GM19238 (cell line): ENCODE data around the gene CDC25C.
A peak's percentile ranks its signal among the peaks of the same experiment; 100 is the strongest.

Experiments
- DNase-seq: peaks from one replicate; pipeline ENCODE4 v3.0.0; 2011; ENCODE audit warnings: low spot score; ENCODE audit not compliant: insufficient read length

Gene CDC25C

DNA sequence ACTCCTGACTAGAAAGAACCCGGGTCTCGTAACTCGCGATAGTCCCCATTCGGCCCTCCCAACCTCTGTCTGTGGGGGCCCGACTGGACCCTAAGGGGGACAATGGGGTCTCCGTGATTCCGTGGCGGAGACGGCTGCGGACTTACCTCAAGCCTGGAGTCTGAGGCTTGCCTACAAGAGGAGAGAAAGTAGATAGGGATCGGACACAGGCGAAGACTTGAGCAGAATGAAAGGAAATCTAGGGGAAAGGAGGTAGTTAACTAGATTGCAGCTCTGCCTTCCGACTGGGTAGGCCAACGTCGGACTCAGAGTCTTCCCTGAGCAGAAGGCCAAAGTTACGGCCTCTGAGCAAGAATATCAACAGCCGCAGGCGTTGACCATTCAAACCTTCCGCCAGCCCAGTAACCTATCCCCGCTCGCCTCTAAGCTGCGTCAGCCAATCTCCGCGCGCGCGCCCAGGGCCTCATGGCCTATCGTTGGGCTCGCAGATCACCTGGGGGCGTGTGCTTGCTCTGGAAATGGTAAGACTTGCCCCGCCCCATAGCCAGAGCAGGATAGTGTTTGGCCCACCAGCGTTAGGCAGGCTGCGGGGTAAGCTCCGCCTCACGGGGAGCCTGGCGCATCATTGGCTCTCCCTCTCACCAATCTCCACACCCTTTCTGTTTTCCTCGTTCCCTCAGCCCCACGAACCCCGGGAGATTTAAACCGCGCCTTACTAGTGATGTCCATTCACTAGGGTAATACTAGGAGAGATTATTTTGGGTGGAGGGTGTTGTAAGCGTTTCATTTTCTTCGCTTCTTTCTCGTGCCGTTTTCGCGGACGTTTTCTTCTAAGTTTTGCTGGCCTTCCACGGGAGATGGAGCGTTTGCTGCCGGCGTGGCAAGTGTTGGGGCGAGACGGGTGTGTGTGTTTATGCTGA is at the start of gene CDC25C:
Gene CDC25C (minus strand): TSS at position 356 of the 920 bp plus-strand sequence. CDS start 624 bp downstream, outside the sequence.
- peak; percentile 97 for DNase-seq

DNA sequence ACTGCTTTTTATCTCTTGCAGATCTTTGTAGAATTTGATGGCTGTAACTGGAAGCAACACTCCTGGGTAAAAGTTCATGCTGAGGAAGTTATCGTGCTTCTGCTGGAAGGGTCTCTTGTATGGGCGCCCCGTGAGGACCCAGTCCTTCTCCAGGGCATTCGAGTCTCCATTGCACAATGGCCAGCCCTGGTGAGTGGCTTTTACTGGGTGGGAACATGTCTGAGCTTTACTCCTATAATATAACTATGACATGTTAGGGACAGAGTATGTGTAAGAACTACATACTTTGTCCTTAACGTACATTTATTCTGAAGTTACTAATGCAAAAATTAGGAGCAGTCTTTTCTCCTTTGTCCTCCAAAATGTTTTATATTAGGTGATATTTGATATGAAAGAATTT is 41.0 kb upstream of the CDC25C start:
- DNase-seq = no peak

DNA sequence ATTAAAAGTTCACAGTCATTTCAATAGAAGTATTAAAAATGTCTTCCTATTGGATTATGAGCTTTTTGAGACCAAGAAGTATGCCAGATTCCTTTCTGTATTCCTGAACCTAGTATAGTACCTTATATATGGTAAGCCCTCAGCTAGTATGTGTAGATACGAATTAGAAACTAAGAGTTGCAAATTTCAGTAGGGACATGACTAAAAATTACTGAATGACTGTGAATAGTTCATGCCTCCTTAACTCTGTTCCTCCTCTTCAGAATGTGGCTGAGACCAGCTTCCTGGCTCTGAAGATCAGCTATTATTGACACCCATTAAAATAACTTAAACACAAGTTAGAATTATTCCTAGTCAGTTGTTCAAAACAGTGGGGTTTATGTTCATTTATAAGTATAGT is 40.6 kb upstream of the CDC25C start:
- DNase-seq = peak; percentile 15

DNA sequence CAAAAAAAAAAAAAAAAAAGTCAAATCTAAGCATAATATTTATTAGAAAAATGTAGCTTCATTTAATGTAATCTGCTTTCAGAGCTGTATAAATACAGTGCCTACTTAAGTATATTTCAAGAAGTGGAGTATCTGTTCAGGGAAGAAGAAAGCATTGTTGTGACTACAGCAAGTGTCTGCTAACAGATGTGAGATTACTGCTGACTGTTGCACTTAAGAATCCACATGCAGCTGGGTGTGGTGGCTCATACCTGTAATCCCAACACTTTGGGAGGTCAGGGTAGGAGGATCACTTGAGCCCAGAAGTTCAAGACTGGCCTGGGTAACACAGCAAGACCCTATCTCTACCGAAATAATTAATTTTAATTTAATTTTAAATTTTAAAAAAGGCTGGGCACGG is 39.9 kb upstream of the CDC25C start:
- no peak for DNase-seq

DNA sequence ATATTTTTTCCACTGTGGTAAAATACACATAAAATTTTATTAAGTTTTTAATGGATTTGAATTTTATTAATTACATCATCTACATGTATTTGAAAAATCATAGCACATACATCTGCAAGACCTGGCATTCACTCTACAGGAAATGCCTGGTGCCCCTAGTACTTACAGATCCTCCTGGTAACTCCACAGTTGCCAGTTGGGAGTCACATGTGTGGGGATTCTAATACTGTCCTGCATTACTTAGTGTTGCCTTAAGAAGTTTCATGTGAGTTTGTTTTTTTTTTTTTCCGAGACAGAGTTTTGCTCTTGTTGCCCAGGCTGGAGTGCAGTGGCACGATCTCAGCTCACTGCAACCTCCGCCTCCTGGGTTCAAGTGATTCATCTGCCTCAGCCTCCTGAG is 38.9 kb upstream of the CDC25C start:
- no peak for DNase-seq

DNA sequence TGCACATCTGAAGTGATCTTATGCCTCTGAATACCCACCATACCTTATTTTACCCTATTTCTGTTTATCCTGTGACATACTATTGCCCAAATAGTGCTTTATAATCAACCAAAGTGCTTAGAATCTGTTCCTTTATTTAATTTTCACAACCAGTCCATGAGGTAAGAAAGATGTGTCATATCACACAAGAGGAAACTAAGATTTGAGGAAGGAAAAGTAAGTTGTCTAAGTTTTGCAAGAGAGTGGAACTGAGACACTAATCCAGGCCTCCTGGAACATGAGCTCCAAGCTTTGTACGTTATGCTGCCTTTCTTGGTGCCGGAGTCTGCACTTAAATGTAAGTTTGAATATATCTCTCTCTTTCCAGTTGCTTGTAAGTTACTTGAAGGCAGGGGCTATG is 38.1 kb upstream of the CDC25C start:
- no peak for DNase-seq

DNA sequence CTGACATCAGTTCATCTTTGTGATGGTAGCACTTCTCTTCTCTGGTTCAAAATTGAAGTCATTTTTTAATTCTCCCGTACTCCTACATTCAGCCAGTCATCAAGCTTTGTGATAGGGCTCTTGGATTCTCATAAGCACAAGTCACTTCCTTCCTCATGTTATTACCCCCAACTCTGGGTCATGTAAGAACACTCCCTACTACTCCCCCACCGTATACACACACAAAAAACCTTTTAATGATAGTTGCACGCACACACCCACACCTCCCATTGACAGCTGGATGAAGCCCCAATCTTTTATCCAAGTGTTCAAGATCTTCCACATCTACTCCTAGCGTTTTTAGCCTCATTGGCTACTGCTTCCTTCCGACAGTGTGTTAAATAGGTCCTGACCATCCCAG is 37.7 kb upstream of the CDC25C start:
- DNase-seq = no peak

DNA sequence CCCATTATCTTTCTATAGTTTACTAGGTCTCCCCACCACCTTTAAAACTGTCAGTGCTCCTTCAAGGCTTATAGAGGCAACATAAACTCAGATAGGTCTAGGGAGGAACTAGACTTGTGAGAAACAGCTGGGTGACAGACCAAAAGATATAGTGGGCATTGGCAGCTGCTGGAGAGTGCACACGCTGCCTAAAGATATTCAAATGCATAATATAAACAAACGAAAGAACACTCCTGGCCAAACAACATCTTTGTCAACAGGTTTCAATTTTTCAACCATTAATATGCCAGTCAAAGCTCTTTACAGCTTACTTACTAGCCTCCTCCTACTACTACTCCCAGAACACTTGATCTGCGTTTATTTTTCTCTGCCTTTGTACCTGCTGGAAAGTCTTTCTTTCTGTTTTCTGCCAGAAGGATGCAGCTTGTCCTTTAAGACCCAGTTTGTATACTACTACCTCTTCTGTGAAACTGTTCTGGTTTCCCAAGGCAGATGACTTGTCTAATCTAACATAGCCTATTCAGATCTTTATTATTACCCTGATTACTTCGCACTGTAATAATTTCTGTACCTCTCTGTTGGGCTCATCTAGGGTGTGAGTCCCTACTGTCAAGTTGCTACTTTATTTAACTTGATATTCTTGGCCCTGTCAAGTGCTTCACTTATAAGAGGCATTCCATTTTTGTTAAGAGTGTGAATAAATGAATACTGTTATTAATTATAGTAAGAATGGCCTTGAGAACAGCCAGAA is 35.2 kb upstream of the CDC25C start:
- DNase-seq = no peak

DNA sequence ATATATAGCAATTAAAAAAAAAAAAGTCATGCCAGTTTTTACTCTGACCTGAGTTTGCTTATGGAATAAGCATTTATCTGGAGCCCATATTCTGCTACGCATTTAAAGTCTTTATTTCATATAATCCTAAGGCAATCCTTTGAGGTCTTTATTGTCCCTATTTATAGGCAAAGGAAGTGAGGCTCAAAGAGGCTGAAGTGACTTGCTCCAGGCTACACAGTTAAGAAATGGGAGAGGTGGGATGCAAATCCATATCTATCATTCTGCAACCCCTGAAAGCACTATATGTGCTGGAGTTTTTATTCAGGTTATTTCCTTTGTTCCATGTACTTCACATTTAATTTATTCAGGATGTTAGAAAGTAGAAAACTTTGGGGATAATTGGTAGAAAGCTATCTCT is 33.0 kb upstream of the CDC25C start:
- no peak for DNase-seq

DNA sequence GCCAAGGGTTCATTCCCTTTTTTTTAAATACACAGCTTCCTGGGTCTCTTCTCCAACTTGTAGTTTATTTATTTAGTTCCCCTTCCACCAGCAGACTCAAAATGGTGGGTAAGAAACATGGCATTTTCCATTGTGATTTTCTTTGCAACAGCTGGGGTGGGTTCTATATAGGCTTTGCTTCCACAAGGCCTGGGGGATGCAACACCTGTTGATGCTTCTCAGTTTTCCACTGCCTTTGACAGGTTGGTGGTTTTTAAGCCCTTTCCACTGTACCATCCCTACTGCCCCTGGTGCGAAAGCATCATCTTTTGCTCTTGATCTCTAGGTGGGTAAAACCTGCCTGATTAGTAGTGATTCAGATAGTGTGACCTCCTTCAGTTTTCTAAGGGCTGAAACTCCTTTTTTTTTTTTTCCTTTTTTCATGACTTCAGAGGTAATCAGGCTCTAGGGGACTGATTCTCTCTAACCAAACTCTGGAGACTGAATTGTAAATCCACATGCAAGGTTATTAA is 29.4 kb upstream of the CDC25C start:
- DNase-seq = no peak

DNA sequence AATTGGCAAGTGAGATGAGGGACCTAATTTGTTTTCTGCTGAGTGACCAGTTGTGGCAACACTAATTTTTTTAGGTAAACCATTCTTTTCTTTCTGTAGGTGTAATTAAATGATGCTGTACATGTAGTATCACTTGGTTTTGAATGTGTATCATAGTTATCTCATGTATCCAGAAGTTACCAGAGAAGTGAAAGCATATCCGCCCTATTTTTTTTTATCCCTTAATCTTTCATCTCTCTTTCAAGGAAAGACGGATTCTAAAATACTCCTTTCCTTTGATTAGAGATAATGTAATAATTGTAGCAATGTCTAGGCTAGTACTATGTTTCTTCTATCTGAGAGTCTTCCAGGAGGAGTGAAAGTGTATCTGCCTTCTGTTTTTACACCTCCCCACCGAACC is 28.0 kb upstream of the CDC25C start:
- DNase-seq = no peak

DNA sequence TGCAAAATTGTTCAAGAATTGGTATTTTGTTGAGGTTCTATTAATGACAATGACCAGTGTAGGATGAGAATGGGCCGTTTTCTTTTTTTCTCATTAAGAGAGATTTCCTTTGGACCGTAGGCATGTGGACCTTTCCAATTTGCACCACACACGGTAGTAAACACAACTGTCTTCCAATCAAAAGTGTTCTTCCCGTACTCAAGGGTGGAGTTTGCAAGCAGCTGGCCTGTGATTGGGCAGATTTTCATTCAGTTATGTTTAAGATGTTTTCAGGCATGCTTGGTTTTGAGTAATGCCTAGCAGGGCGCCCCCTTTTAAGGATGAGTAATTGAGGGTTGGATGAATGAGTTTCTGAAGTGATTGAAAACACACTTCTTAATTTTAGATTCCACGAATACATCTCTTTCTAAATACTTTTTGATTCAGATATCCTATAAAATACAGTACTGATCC is 23.3 kb upstream of the CDC25C start:
- peak; percentile 60 for DNase-seq

DNA sequence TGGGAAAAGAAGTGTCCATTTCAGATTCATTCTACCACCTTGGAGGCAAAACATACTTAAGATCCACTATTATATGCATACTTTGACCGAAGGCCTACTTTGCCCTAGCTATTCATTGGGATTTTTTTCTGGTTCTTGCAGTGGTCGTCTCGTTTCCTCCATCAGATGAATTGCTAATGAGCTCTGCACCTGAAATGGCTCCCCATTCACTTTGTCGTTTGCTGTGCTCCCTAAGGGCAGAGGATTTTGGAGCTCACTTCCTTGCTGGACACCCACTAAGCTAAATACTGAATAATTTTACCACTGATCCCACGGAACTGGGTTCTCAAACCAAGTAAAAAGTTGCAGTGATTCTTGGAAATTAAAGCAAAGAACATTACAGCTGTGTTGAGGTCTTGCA is 22.8 kb upstream of the CDC25C start:
- DNase-seq = no peak

DNA sequence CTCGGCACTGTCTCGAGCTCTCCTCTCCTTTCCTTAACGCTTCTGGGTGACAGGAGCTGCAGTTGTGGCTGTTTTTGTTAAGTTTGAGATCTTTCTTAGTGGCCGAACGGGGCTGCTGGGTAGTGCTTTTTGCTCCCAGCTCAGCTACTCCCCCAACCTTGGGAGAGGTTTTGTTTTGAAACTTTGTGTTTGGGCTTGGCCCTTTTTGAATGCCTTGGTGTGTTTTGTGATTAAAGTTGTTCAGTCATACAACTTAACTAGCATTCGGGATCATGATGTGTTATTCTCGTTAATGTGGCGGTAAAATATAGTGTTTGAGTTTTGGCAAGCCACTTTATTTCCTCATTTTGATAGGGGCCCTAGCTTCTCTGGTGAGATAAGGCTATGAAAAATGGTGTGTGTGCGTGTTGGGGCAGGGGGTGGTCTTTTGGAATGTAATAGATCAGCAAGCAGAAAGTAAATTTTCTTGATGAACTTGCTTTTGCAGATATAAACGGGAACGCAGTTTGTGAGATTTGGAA is 22.0 kb upstream of the CDC25C start:
- DNase-seq = no peak

DNA sequence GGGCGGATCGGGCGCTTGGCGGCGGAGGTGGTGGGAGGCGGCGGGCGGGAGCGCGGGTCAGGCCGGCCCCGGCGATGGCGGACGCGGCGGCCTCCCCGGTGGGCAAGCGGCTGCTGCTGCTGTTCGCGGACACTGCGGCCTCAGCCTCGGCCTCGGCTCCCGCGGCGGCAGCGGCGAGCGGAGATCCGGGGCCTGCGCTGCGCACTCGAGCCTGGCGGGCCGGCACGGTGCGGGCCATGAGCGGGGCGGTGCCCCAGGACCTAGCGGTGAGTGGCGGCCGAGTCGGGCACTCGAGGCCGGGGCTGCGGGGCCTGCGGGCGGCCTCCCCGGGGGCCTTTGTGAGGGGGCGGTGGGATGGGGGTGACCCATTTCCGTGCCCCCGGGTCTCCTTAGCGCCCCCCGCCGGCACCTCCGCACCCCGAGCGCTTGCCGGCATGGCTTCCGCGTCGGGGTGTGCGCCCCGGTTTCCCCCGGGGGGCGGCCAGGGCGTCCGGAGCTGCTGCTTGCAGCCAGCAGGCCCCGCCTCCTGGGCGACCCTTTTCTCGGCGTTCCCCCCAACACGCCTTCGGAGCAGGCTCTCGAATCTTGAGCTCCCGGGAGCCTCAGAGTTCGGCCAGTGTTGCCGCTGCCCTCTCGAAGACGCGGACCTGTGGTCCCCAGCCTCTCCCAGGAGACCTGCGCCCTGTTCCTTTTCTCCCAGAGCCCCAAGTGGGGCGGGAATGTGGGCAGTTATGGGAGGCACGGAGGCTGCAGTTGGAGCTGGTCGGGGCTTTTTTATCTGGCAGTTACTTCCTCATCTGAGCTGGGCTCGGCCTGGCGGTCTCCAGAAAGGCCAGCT is 21.3 kb upstream of the CDC25C start:
- peak; percentile 70 for DNase-seq

DNA sequence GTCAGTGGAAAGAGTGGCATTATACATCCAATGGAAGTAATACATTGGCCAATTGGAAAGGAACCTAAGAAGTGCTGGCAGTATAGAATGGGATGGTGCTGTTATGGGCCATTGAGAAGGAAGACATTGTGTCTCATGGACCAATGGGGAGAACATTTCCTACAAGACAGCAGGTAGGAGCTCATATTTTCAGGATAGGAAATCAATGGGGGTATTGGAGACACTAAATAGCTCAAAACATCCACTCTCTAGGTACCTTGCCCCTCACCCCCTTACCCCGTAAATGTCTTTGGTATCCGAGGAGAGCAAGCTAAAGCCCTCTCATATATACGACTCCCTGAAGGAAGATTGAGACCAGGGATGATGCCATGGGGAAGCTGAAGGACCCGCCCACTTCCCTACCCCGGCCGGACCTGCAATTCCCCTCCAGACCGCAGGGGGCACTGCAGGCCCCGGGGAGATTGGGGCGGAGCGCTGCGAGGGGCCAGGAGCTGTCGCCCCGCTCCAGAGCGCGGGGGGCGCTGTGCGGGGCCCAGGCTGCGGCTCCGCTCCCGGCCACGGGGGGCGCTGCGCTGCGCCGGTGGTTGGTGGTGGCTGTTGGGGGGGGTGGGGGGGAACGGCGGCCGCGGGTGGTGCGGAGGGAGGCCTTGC is 20.6 kb upstream of the CDC25C start, which contains the start of gene KDM3B:
Gene KDM3B (plus strand): TSS at position 615 of the 651 bp plus-strand sequence. CDS start 111 bp downstream, outside the sequence.
- DNase-seq = peak; percentile 92

DNA sequence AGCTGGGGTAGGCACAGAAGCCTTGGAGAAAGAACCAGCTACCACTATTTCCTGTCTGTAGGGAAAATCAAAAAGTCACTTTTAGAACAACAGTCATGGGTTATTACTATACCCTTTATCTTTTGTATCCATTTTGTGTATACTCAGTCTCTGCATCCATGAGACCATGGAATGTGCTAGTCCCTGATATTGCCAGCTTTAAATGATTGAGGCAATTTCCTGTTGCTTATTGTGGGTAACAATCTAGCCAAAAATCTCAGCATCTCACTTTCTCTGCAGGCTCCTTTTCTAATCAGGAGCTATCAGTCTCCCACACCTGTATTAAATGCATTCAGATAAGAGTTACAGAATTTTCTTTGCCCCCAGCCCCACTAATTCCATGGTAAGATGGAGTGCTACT is 19.9 kb upstream of the CDC25C start:
- no peak for DNase-seq

DNA sequence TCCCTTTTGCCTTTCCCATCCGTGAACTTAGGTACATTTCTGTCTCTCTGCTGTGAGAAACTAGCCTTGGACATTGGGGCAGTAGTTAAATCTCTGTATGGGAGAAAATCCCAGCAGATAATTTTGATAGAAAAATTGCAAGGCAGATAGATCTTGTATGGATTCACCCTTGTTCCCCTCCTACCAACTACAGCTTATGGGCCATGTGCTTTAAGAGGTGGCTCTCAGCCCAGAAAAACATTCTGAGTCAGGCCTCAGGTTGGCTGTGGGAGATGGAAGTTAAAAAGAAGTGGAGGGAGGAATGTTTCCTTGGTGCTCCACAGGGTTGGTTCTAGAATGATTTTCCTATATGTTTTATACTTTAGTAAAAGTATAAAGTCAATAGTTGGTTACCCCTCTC is 19.5 kb upstream of the CDC25C start:
- DNase-seq = no peak

DNA sequence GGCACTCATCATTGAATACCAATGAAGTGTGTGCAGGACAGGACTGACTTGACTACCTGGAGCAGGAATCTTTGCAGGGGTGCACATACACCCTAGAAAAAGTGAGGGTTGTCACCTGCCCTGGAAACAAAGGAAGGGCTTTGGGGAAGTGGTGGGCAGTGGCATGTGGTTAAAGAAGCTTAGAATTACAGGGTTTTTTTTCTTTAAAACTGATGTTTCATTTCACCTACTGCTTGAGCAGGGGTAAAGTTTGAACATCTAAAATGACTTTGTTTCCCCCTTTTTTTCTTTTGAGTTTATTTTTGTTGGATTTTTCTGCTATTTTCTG is 18.9 kb upstream of the CDC25C start:
- DNase-seq = no peak

DNA sequence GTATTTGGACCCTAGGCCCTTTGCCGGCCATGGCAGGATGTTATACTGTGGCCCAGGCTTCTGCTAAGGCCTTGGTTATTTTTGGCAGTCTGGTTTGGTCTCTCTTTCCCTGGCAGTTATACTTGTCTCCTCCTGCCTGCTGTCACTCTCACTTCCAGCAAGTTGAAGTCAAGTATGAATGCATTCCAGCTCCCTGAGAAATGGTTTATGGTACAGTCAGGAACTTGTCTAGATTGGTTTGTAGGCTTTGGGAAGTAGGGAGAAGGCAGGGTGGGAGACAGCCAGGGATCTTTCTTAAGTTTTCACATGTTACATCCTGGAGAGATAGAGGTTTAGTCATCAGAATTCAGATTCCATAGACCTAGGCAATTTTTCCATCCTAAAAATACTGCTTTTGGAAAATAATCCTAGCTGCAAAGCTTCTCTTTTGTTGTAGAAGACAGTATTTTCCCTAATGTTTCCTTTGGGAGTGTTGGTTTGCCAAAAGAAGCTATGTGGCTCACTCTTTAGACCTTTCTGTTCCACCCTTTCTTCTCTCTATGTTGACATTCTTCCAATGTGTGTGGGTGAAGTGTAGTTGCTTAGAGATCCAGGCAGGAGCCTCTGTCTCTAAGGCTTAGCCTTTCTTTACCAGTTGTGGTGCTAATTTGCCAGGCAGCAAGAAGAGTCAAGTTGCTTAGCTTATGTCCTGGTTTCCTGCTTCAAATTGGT is 18.4 kb upstream of the CDC25C start:
- DNase-seq = no peak
